ENCODE data around the gene BCAS1.
"Not testable (repeated sequence)": the region's sequence is repeated elsewhere in the genome, so short reads cannot be mapped to it uniquely, and the experiment has no call there.

Gene BCAS1

GRCh38 chr20:53975761-53976160 lies 94.6 kb downstream of the BCAS1 start:
- Histone ChIP-seq H4K91ac (ENCODE audit: low read depth, low read length) (no peak overlapping the region), H4K12ac (ENCODE audit: low read depth, low read length) (no peak overlapping the region), H3K27ac (ENCODE audit: low read depth, low read length) (no peak overlapping the region), H3K4me2 (ENCODE audit: low read length) (no peak overlapping the region), H4K8ac (ENCODE audit: low read depth, low read length) (no peak overlapping the region), H2AFZ (ENCODE audit: insufficient read depth, low read length, poor library complexity) (no peak overlapping the region), H2BK5ac (ENCODE audit: low read depth, low read length, poor library complexity) (no peak overlapping the region), H3K18ac (ENCODE audit: low read length) (no peak overlapping the region), H3K4ac (ENCODE audit: low read depth, low read length) (no peak overlapping the region), H3K27me3 (ENCODE audit: insufficient read depth, low read length) (no peaks in the 10 kb centered on the region), H3K79me2 (ENCODE audit: control insufficient read depth, insufficient read depth, low read length, poor library complexity) (no peaks in the 10 kb centered on the region), H3K4me3 (ENCODE audit: low read depth, low read length) (no peak overlapping the region), H3K14ac (ENCODE audit: low read length) (no peak overlapping the region), H3K36me3 (ENCODE audit: control insufficient read depth in 1 of 2, insufficient read depth in 2 of 2, low read length in 2 of 2) (no peaks in the 10 kb centered on the region), H3K23ac (ENCODE audit: low read length) (no peak overlapping the region), H3K9me3 (ENCODE audit: insufficient read depth, low read depth, low read length) (no peaks in the 10 kb centered on the region), H3K79me1 (ENCODE audit: low read length) (no peaks in the 10 kb centered on the region), H2BK12ac (ENCODE audit: low read length) (no peak overlapping the region), H2AK5ac (ENCODE audit: low read length) (no peak overlapping the region), H3K9ac (ENCODE audit: low read length) (no peak overlapping the region), H2BK120ac (ENCODE audit: insufficient read depth, low read length, poor library complexity) (no peak overlapping the region), H3K4me1 (ENCODE audit: control insufficient read depth in 1 of 2, insufficient read depth in 2 of 2, low read length in 2 of 2) (no peaks in the 10 kb centered on the region)
- no peak for DNase-seq
- no CpG with 5 or more reads among the region's 5 CpGs for WGBS (ENCODE audit: extremely low coverage, insufficient coverage, insufficient read length)

GRCh38 chr20:53974785-53975555 lies 95.4 kb downstream of the BCAS1 start:
- H3K27me3 ChIP-seq (ENCODE audit: insufficient read depth, low read length): no peaks in the 10 kb centered on the region
- H3K9ac ChIP-seq (ENCODE audit: low read length): no peak overlapping the region
- WGBS (ENCODE audit: extremely low coverage, insufficient coverage, insufficient read length): no CpG with 5 or more reads among the region's 19 CpGs
- no peak overlapping the region for H3K18ac ChIP-seq (ENCODE audit: low read length)
- no peak overlapping the region for H3K4me3 ChIP-seq (ENCODE audit: low read depth, low read length)
- H3K9me3 ChIP-seq (ENCODE audit: insufficient read depth, low read depth, low read length): no peaks in the 10 kb centered on the region
- no peak overlapping the region for H2BK12ac ChIP-seq (ENCODE audit: low read length)
- no peaks in the 10 kb centered on the region for H3K79me2 ChIP-seq (ENCODE audit: control insufficient read depth, insufficient read depth, low read length, poor library complexity)
- H4K8ac ChIP-seq (ENCODE audit: low read depth, low read length): no peak overlapping the region
- H2BK120ac ChIP-seq (ENCODE audit: insufficient read depth, low read length, poor library complexity): no peak overlapping the region
- H3K14ac ChIP-seq (ENCODE audit: low read length): no peak overlapping the region
- H4K91ac ChIP-seq (ENCODE audit: low read depth, low read length): no peak overlapping the region
- DNase-seq: no peak
- H2AK5ac ChIP-seq (ENCODE audit: low read length): no peak overlapping the region
- H3K4me2 ChIP-seq (ENCODE audit: low read length): no peak overlapping the region
- no peaks in the 10 kb centered on the region for H3K79me1 ChIP-seq (ENCODE audit: low read length)
- H3K23ac ChIP-seq (ENCODE audit: low read length): no peak overlapping the region
- no peaks in the 10 kb centered on the region for H3K36me3 ChIP-seq (ENCODE audit: control insufficient read depth in 1 of 2, insufficient read depth in 2 of 2, low read length in 2 of 2)
- no peak overlapping the region for H3K27ac ChIP-seq (ENCODE audit: low read depth, low read length)
- H3K4me1 ChIP-seq (ENCODE audit: control insufficient read depth in 1 of 2, insufficient read depth in 2 of 2, low read length in 2 of 2): no peaks in the 10 kb centered on the region
- H2BK5ac ChIP-seq (ENCODE audit: low read depth, low read length, poor library complexity): no peak overlapping the region
- no peak overlapping the region for H3K4ac ChIP-seq (ENCODE audit: low read depth, low read length)
- no peak overlapping the region for H2AFZ ChIP-seq (ENCODE audit: insufficient read depth, low read length, poor library complexity)
- H4K12ac ChIP-seq (ENCODE audit: low read depth, low read length): no peak overlapping the region

- not testable (repeated sequence) for H4K91ac ChIP-seq (ENCODE audit: low read depth, low read length); H3K4me3 ChIP-seq (ENCODE audit: low read depth, low read length); H3K27me3 ChIP-seq (ENCODE audit: insufficient read depth, low read length); H3K4me2 ChIP-seq (ENCODE audit: low read length); H2BK12ac ChIP-seq (ENCODE audit: low read length); DNase-seq; H3K18ac ChIP-seq (ENCODE audit: low read length); H3K9me3 ChIP-seq (ENCODE audit: insufficient read depth, low read depth, low read length); H3K79me1 ChIP-seq (ENCODE audit: low read length); H2BK120ac ChIP-seq (ENCODE audit: insufficient read depth, low read length, poor library complexity); H3K9ac ChIP-seq (ENCODE audit: low read length); H4K8ac ChIP-seq (ENCODE audit: low read depth, low read length); H3K4ac ChIP-seq (ENCODE audit: low read depth, low read length); H4K12ac ChIP-seq (ENCODE audit: low read depth, low read length); H2BK5ac ChIP-seq (ENCODE audit: low read depth, low read length, poor library complexity); H3K23ac ChIP-seq (ENCODE audit: low read length); H3K14ac ChIP-seq (ENCODE audit: low read length); H3K4me1 ChIP-seq (ENCODE audit: control insufficient read depth in 1 of 2, insufficient read depth in 2 of 2, low read length in 2 of 2); H3K27ac ChIP-seq (ENCODE audit: low read depth, low read length); H2AK5ac ChIP-seq (ENCODE audit: low read length); H3K79me2 ChIP-seq (ENCODE audit: control insufficient read depth, insufficient read depth, low read length, poor library complexity); H3K36me3 ChIP-seq (ENCODE audit: control insufficient read depth in 1 of 2, insufficient read depth in 2 of 2, low read length in 2 of 2); H2AFZ ChIP-seq (ENCODE audit: insufficient read depth, low read length, poor library complexity)
- no CpG with 5 or more reads among the region's 5 CpGs for WGBS (ENCODE audit: extremely low coverage, insufficient coverage, insufficient read length)
Measured at GRCh38 chr20:53973882-53974281, 96.5 kb downstream of the BCAS1 start.

- Histone ChIP-seq H3K36me3 (ENCODE audit: control insufficient read depth in 1 of 2, insufficient read depth in 2 of 2, low read length in 2 of 2) (no peaks in the 10 kb centered on the region), H2BK12ac (ENCODE audit: low read length) (no peak overlapping the region), H4K12ac (ENCODE audit: low read depth, low read length) (no peak overlapping the region), H3K4me1 (ENCODE audit: control insufficient read depth in 1 of 2, insufficient read depth in 2 of 2, low read length in 2 of 2) (no peaks in the 10 kb centered on the region), H3K18ac (ENCODE audit: low read length) (no peak overlapping the region), H3K23ac (ENCODE audit: low read length) (no peak overlapping the region), H3K4ac (ENCODE audit: low read depth, low read length) (no peak overlapping the region), H3K27me3 (ENCODE audit: insufficient read depth, low read length) (no peaks in the 10 kb centered on the region), H3K9ac (ENCODE audit: low read length) (no peak overlapping the region), H3K9me3 (ENCODE audit: insufficient read depth, low read depth, low read length) (no peaks in the 10 kb centered on the region), H3K14ac (ENCODE audit: low read length) (no peak overlapping the region), H3K4me3 (ENCODE audit: low read depth, low read length) (no peak overlapping the region), H4K91ac (ENCODE audit: low read depth, low read length) (no peak overlapping the region), H2BK120ac (ENCODE audit: insufficient read depth, low read length, poor library complexity) (no peak overlapping the region), H3K79me2 (ENCODE audit: control insufficient read depth, insufficient read depth, low read length, poor library complexity) (no peaks in the 10 kb centered on the region), H2AFZ (ENCODE audit: insufficient read depth, low read length, poor library complexity) (no peak overlapping the region), H3K4me2 (ENCODE audit: low read length) (no peak overlapping the region), H2AK5ac (ENCODE audit: low read length) (no peak overlapping the region), H2BK5ac (ENCODE audit: low read depth, low read length, poor library complexity) (no peak overlapping the region), H4K8ac (ENCODE audit: low read depth, low read length) (no peak overlapping the region), H3K79me1 (ENCODE audit: low read length) (no peaks in the 10 kb centered on the region), H3K27ac (ENCODE audit: low read depth, low read length) (no peak overlapping the region)
- WGBS (ENCODE audit: extremely low coverage, insufficient coverage, insufficient read length): no CpG with 5 or more reads among the region's 1 CpG
- DNase-seq: no peak
Measured at GRCh38 chr20:53972179-53972578, 98.2 kb downstream of the BCAS1 start.

Data from trophoblast cell (in vitro differentiated cells and primary cell).